BJ (cell line): ENCODE data around the gene HCN4. TPM values are rescaled to one million over a fixed set of nuclear protein-coding genes. Genes with fewer than 3 reads are reported as not detected.

Experiments
- CTCF ChIA-PET: fragments of 350-600 bp; formaldehyde crosslinking; extraction: SDS; loops from one replicate; lab custom pipeline; 2021; ENCODE audit warnings: antibody characterized with exemption, inconsistent platforms; lab: Yijun Ruan, JAX
- POLR2A ChIA-PET: fragments of 300-600 bp; sonication (Branson Sonifier 250); formaldehyde crosslinking; extraction: SDS; loops from one replicate; lab custom pipeline; 2021; ENCODE audit warnings: antibody characterized with exemption; lab: Charles Lee
- DNase-seq: peaks from one replicate; pipeline ENCODE4 v3.0.0-alpha.2; 2011; ENCODE audit warnings: low read depth
- H3K27me3 ChIP-seq: 2 replicates; pipeline ENCODE4 v1.6.0; 2011; ENCODE audit warnings: low read length; ENCODE audit not compliant: control insufficient read depth, insufficient read depth
- H3K36me3 ChIP-seq: 2 replicates; pipeline ENCODE4 v1.5.1; 2011; ENCODE audit warnings: low read length; ENCODE audit not compliant: control insufficient read depth, insufficient read depth
- H3K4me3 ChIP-seq: 2 replicates; pipeline ENCODE4 v1.5.1; 2011; ENCODE audit warnings: low read depth, mild to moderate bottlenecking, control low read depth, low read length
- CTCF ChIP-seq: IDR thresholded peaks from 2 replicates; pipeline ENCODE4 v1.5.1; 2011; ENCODE audit warnings: low read depth, mild to moderate bottlenecking, control low read depth, inconsistent platforms, low read length, moderate library complexity; ENCODE audit not compliant: insufficient read depth
- polyA plus RNA-seq: library from polyadenylated mRNA; depleted of rRNA; stranded (reverse); fragments of >200 nt; gene quantifications from 2 replicates; pipeline ENCODE4 v1.2.3, GENCODE V29; 2011

Gene HCN4
- polyA plus RNA-seq, 1 experiment: not detected

DNA sequence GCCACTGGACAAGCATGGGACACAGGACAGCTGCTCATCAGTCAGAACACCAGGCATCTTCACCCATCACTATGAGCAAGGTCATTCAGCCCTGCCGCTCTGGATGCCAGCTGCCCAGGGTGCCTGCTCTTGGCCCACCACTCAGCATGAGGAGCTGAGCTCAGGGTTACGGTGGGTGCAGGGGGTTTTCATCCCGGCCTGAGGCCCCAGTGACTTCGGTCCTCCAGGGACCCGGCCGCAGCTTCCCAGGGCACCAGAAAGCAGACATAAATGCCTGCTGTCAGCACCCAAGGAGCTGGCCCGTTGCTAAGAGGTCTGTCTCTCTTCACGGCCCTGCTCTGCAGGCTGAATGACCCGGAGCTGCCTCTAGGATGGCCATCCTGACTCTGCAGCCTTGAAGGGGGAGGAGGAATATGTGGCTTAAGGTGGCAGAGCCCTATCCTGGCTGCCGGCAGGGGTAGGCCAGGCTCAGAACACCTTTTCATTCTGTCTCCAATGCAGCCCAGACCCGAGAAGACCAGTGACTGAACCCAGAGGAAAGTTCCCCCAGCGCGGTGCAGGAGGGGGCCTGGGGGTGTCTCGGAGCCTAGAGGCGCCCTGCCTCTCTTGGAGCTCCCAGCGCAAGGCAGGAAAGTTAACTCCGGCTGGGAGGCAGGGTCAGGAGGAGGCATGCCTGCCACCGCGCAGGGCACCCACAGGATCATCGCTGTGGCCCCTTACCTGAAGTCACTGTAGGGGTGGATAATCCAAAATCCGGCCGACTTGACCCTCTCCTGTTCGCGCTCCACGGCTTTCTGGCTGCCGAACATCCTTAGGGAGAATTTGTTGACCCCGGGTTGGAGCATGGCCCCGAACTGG lies 1.8 kb downstream of the HCN4 start:
- DNase-seq: no peak
- H3K4me3 ChIP-seq: no peak overlapping the region
- CTCF ChIA-PET: no interaction called here
- TF ChIP-seq CTCF: no peak
- H3K36me3 ChIP-seq: no peaks in the 10 kb centered on the region
- POLR2A ChIA-PET: no interaction called here
- peaks cover 47% of the 10 kb centered on the region for H3K27me3 ChIP-seq

DNA sequence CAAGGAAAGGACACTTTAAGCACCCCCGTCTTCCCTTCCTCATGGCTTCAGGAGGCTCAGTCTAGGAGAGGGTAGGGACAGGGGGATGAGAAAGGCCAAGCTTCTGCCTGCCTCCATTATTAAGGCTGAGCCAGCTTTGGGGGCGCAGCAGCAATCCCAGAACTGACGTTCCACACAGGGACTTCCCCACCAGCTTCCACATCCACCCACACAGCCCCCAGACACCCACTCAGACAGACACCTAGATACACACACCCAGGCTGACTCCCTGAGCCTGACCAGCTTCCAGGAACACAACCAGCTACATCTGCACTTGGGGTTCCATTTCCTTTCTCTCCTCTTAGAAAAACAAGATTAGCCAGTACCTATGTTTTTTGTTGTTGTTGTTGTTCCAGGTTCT lies 4.7 kb downstream of the HCN4 start:
- H3K36me3 ChIP-seq: no peaks in the 10 kb centered on the region
- no peak overlapping the region for H3K4me3 ChIP-seq
- H3K27me3 ChIP-seq: peaks cover 40% of the 10 kb centered on the region
- CTCF ChIA-PET: no interaction called here
- DNase-seq: no peak
- no peak for TF ChIP-seq CTCF
- POLR2A ChIA-PET: no interaction called here

DNA sequence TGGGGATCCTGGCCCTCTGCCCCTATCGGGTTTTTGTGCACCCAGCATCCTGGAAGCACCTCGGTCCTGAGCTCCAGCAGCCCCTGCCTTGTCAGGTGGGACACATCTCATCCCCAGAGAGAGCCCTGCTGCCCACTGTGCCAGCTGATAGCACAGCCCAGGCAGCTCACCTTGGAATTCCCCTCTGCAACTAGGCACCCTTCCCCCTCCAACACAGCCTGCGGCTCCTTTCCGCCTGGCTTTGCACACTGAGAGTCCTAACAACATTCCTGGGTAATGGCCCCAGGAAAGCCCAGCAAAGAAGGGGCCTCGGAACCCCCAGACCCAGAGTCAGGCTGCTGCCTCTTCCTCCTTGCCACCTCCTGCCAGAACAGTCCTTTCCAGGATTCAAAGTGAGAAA lies 5.9 kb downstream of the HCN4 start:
- peaks cover 36% of the 10 kb centered on the region for H3K27me3 ChIP-seq
- no peak for TF ChIP-seq CTCF
- no peaks in the 10 kb centered on the region for H3K36me3 ChIP-seq
- no peak overlapping the region for H3K4me3 ChIP-seq
- DNase-seq: no peak
- ChIA-PET CTCF (no interaction called here), POLR2A (no interaction called here)

DNA sequence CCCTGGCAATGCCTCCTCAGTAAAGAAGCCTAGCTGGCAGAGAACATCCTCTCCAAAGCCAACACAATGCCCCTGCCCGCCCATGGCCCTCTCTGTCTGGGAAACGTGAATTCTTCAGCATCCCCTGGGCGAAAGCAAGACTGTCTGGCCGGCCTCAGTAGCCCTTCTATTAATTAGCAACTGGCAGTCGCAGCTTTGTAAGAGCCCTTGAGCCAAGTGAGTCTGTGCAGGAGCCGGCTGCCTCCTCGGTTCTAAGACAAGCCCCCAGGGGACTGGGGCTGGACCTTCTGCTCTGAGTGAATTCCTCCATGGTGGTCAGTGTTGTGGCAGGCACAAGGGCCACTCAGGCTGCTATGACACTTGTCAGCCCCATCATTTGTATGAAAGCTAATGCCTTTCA lies 7.4 kb downstream of the HCN4 start:
- DNase-seq: no peak
- Histone ChIP-seq H3K27me3 (peaks cover 25% of the 10 kb centered on the region), H3K36me3 (no peaks in the 10 kb centered on the region), H3K4me3 (no peak overlapping the region)
- ChIA-PET CTCF (interaction anchor here (1.3 kb wide), 1 partner anchor 13 kb away, joined by 3 read pairs; no protein-coding TSS in a partner anchor), POLR2A (no interaction called here)
- no peak for TF ChIP-seq CTCF

GRCh38 chr15:73359651-73360050 lies 9.1 kb downstream of the HCN4 start:
- Histone ChIP-seq H3K36me3 (no peaks in the 10 kb centered on the region), H3K27me3 (peaks cover 16% of the 10 kb centered on the region), H3K4me3 (no peak overlapping the region)
- ChIA-PET CTCF (no interaction called here), POLR2A (no interaction called here)
- no peak for DNase-seq
- TF ChIP-seq CTCF: no peak
